ENCODE data around the gene TBCCD1. TPM values are rescaled to one million over a fixed set of nuclear protein-coding genes. Genes with fewer than 3 reads are reported as not detected.

TBCCD1 gene
- total and polyA plus RNA-seq, 2 of the 4 experiments (the other 2 are of a cell fraction): 7.9 to 19.7 TPM

DNA sequence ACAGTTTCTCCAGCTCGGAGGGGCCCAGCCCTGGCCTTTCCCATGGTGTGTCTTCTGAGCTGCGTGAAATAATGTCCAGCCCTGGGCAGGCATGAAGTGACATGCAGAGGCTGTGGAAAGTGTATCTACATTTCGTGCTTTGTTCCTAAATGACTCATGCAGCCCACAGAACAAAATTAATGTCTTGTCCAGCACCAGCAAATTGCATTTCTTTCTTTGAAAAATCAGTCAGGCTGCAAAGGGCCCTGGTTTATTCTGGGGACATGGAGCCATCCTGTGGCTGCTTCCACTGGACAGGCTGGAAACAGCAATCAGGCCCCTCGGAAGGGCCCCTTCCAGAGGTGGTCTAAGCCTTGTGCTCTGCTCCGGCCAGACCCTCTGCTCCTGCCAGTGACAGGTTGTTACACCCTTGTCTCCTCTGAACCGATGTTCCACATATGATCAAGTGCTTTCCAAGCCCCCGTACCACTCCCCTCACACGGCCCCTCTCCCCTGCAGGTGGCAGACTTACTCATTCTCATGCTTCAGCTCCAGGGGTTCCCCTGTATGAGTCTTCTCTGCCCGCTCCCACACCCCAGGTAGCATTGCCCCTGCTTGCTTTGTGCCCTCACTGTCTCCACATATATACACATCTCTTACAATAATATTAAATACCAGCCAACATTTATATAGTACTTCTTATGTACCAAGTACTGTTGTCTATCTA is 56.6 kb downstream of the TBCCD1 start:
- TF ChIP-seq CHD1 (IDR thresholded peaks at IDR 0.05; ENCODE audit: low read depth, low read length): no peak
- no peak for TF ChIP-seq RCOR1 (IDR thresholded peaks at IDR 0.05; ENCODE audit: insufficient replicate concordance, low read length)
- no peak for TF ChIP-seq USF2 (IDR thresholded peaks at IDR 0.05; ENCODE audit: low read depth, low read length)
- no peak for TF ChIP-seq CEBPB (IDR thresholded peaks at IDR 0.05; ENCODE audit: low read depth, low read length)
- TF ChIP-seq, protein P1, sequence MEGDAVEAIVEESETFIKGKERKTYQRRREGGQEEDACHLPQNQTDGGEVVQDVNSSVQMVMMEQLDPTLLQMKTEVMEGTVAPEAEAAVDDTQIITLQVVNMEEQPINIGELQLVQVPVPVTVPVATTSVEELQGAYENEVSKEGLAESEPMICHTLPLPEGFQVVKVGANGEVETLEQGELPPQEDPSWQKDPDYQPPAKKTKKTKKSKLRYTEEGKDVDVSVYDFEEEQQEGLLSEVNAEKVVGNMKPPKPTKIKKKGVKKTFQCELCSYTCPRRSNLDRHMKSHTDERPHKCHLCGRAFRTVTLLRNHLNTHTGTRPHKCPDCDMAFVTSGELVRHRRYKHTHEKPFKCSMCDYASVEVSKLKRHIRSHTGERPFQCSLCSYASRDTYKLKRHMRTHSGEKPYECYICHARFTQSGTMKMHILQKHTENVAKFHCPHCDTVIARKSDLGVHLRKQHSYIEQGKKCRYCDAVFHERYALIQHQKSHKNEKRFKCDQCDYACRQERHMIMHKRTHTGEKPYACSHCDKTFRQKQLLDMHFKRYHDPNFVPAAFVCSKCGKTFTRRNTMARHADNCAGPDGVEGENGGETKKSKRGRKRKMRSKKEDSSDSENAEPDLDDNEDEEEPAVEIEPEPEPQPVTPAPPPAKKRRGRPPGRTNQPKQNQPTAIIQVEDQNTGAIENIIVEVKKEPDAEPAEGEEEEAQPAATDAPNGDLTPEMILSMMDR (conservative IDR thresholded peaks at IDR 0.05; ENCODE audit: low read depth, low read length): no peak
- TF ChIP-seq RFX5 (IDR thresholded peaks at IDR 0.05; ENCODE audit: low read depth, low read length): no peak
- TF ChIP-seq BHLHE40 (IDR thresholded peaks at IDR 0.05; ENCODE audit: low read depth, low read length): no peak
- TF ChIP-seq FOS (IDR thresholded peaks at IDR 0.05; ENCODE audit: low read depth, low read length): no peak
- TF ChIP-seq SMC3 (IDR thresholded peaks at IDR 0.05; ENCODE audit: low read depth, low read length): no peak
- no peak for TF ChIP-seq MAFK (IDR thresholded peaks at IDR 0.05; ENCODE audit: low read depth, low read length)
- TF ChIP-seq MXI1 (IDR thresholded peaks at IDR 0.05; ENCODE audit: borderline replicate concordance, low read depth, low read length): no peak
- TF ChIP-seq, protein P2, sequence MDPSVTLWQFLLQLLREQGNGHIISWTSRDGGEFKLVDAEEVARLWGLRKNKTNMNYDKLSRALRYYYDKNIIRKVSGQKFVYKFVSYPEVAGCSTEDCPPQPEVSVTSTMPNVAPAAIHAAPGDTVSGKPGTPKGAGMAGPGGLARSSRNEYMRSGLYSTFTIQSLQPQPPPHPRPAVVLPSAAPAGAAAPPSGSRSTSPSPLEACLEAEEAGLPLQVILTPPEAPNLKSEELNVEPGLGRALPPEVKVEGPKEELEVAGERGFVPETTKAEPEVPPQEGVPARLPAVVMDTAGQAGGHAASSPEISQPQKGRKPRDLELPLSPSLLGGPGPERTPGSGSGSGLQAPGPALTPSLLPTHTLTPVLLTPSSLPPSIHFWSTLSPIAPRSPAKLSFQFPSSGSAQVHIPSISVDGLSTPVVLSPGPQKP (IDR thresholded peaks at IDR 0.05; ENCODE audit: borderline replicate concordance, low read depth, low read length): no peak
- TF ChIP-seq POLR2A (IDR thresholded peaks at IDR 0.05; ENCODE audit: low read depth, low read length): no peak
- TF ChIP-seq MAZ (IDR thresholded peaks at IDR 0.05; ENCODE audit: borderline replicate concordance, low read depth, low read length): no peak
- no peak for TF ChIP-seq NFE2L2 (IDR thresholded peaks at IDR 0.05; ENCODE audit: low read depth, low read length)
- no peak for TF ChIP-seq RAD21 (IDR thresholded peaks at IDR 0.05; ENCODE audit: low read length)
- ChIA-PET CTCF (no interaction called here), POLR2A (ENCODE audit: unreplicated experiment) (no interaction called here)
- Histone ChIP-seq H4K8ac (ENCODE audit: low read depth in 2 of 2, low read length in 2 of 2) (no peak overlapping the region), H2BK15ac (ENCODE audit: low read depth, low read length) (no peak overlapping the region), H3K56ac (ENCODE audit: extremely low read depth, insufficient read depth, low read length) (no peak overlapping the region), H3K27ac (ENCODE audit: insufficient read depth, low read length) (no peak overlapping the region), H3K4ac (ENCODE audit: low read depth, low read length) (no peak overlapping the region), H2AK5ac (ENCODE audit: low read depth, low read length) (no peak overlapping the region), H3K18ac (ENCODE audit: low read depth, low read length) (no peak overlapping the region), H3K4me2 (ENCODE audit: low read depth, low read length) (no peak overlapping the region), H3K79me1 (ENCODE audit: low read depth in 1 of 2, low read length in 2 of 2) (no peaks in the 10 kb centered on the region), H2BK20ac (ENCODE audit: low read depth, low read length) (no peak overlapping the region), H3K9ac (ENCODE audit: low read depth, low read length) (no peak overlapping the region), H3K14ac (replicated peaks; ENCODE audit: low read depth, low read length) (no peak overlapping the region), H2AK9ac (replicated peaks; ENCODE audit: low read depth, low read length, poor library complexity) (no peak overlapping the region), H2AFZ (replicated peaks; ENCODE audit: low read length, poor library complexity) (no peak overlapping the region), H3K9me1 (ENCODE audit: insufficient read depth, low read length) (no peaks in the 10 kb centered on the region), H3K23ac (ENCODE audit: low read depth, low read length) (no peak overlapping the region), H3K4me1 (ENCODE audit: control insufficient read depth, insufficient read depth, low read length) (no peaks in the 10 kb centered on the region), H2BK120ac (ENCODE audit: low read depth, low read length) (no peak overlapping the region), H4K5ac (ENCODE audit: low read depth, low read length) (no peak overlapping the region), H3K27me3 (ENCODE audit: control insufficient read depth, insufficient read depth, low read length) (peaks cover 27% of the 10 kb centered on the region), H3K9me3 (ENCODE audit: control insufficient read depth, insufficient read depth, low read length) (no peaks in the 10 kb centered on the region), H4K20me1 (ENCODE audit: insufficient read depth, low read length) (no peaks in the 10 kb centered on the region), H3K4me3 (ENCODE audit: insufficient read depth, low read depth, low read length) (no peak overlapping the region), H3K36me3 (ENCODE audit: control insufficient read depth, insufficient read depth, low read length) (no peaks in the 10 kb centered on the region), H2BK5ac (ENCODE audit: low read depth, low read length, poor library complexity, severe bottlenecking) (no peak overlapping the region), H4K91ac (ENCODE audit: insufficient read depth, low read depth, low read length) (no peak overlapping the region)
- in situ Hi-C loops (cut with MboI; ENCODE audit: low sequenced_read_pairs) (no loop called here), dilution Hi-C loops (cut with HindIII; ENCODE audit: low sequenced_read_pairs, unreplicated experiment) (no loop called here), intact Hi-C loops (cut with micrococcal nuclease) (no loop called here)
- DNase-seq (no peak), ATAC-seq (ENCODE audit: low read depth) (no peak)
- BruUV-seq (replicated peaks): no TSS peak
- WGBS, 2 experiments (ENCODE audit: extremely low coverage in 2 of 2, insufficient read length in 1 of 2): 49% methylated on average over 5 of the region's 9 CpGs; no CpG with 5 or more reads in 1 of the 2 experiments

Measured in IMR-90 (cell line).